Hematopoietic multipotent progenitor cell treated with erythropoietin and hydrocortisone succinate and interleukin-3 and kit ligand, for 4 days (in vitro differentiated cells): Measurements from ENCODE around the gene RAB25.
"Not testable (repeated sequence)": the region's sequence is repeated elsewhere in the genome, so short reads cannot be mapped to it uniquely, and the experiment has no call there.

Source experiments
- DNase-seq: peaks from one replicate; pipeline ENCODE4 v3.0.0-alpha.2; 2015

Gene RAB25

GRCh38 chr1:156055281-156056048 is 5.5 kb upstream of the RAB25 start:
- peak; percentile 70 for DNase-seq

- no peak for DNase-seq
These were observed 4.6 kb upstream of the RAB25 start for GRCh38 chr1:156056326-156056849.

- no peak for DNase-seq
These were observed 1.2 kb downstream of the RAB25 start for GRCh38 chr1:156062189-156062588.

- DNase-seq = no peak
These were observed 3.0 kb downstream of the RAB25 start for GRCh38 chr1:156063997-156064285.

GRCh38 chr1:156064615-156065014 is 3.7 kb downstream of the RAB25 start:
- DNase-seq = no peak

GRCh38 chr1:156065212-156065611 is 4.3 kb downstream of the RAB25 start:
- no peak for DNase-seq

GRCh38 chr1:156065871-156066270 is 4.9 kb downstream of the RAB25 start:
- no peak for DNase-seq

GRCh38 chr1:156067262-156067661 is 6.3 kb downstream of the RAB25 start:
- DNase-seq = no peak

GRCh38 chr1:156069490-156070455 is 8.8 kb downstream of the RAB25 start:
- no peak for DNase-seq

GRCh38 chr1:156070548-156070947 is 9.6 kb downstream of the RAB25 start:
- DNase-seq = no peak

GRCh38 chr1:156071332-156071816 is 10.4 kb downstream of the RAB25 start:
- not testable (repeated sequence) for DNase-seq

GRCh38 chr1:156072251-156072650 is 11.3 kb downstream of the RAB25 start:
- no peak for DNase-seq

GRCh38 chr1:156073110-156073687 is 12.2 kb downstream of the RAB25 start:
- no peak for DNase-seq

- no peak for DNase-seq
These were observed 12.8 kb downstream of the RAB25 start for GRCh38 chr1:156073740-156074139.

GRCh38 chr1:156074661-156075060 is 13.7 kb downstream of the RAB25 start:
- DNase-seq = no peak

- DNase-seq = peak; percentile 62
These were observed 14.2 kb downstream of the RAB25 start for GRCh38 chr1:156075162-156075561.

GRCh38 chr1:156075775-156076204 is 14.8 kb downstream of the RAB25 start:
- DNase-seq = no peak

GRCh38 chr1:156076609-156077429 is 15.9 kb downstream of the RAB25 start:
- DNase-seq = peak; percentile 78

- DNase-seq = no peak
These were observed 16.4 kb downstream of the RAB25 start for GRCh38 chr1:156077430-156077760.

GRCh38 chr1:156078728-156079127 is 17.8 kb downstream of the RAB25 start:
- DNase-seq = no peak

- no peak for DNase-seq
These were observed 18.8 kb downstream of the RAB25 start for GRCh38 chr1:156079762-156080161.

GRCh38 chr1:156080241-156080862 is 19.4 kb downstream of the RAB25 start:
- DNase-seq = no peak
